Urinary bladder (tissue), 4 donors: ENCODE results near the gene ZNF462. TPM values are rescaled to one million over a fixed set of nuclear protein-coding genes. Genes with fewer than 3 reads are reported as not detected.
"Not testable (repeated sequence)": the region's sequence is repeated elsewhere in the genome, so short reads cannot be mapped to it uniquely, and the experiment has no call there.

Source experiments
- DNase-seq: peaks from one replicate; pipeline ENCODE4 v3.0.0-alpha.2; 2015; ENCODE audit errors: extremely low spot score
- H3K27ac ChIP-seq: one replicate; pipeline ENCODE4 v1.5.1; 2013; ENCODE audit warnings: low read depth, mild to moderate bottlenecking, moderate library complexity
- H3K36me3 ChIP-seq: one replicate; pipeline ENCODE4 v1.6.1; 2013; ENCODE audit warnings: mild to moderate bottlenecking, moderate library complexity; ENCODE audit not compliant: insufficient read depth
- H3K4me1 ChIP-seq: one replicate; pipeline ENCODE4 v1.6.1; 2013; ENCODE audit warnings: mild to moderate bottlenecking, moderate library complexity; ENCODE audit not compliant: insufficient read depth
- H3K4me3 ChIP-seq: one replicate; pipeline ENCODE4 v1.5.1; 2013; ENCODE audit warnings: low read depth, low read length
- WGBS: extraction: QIAGEN DNeasy Blood & Tissue Kit; methylation state at CpG from one replicate; pipeline ENCODE4 v1.1.7; 2013; 5-methylcytosine and 5-hydroxymethylcytosine counted together
- polyA plus RNA-seq: library from polyadenylated mRNA; stranded (reverse); fragments of 200-250 nt; gene quantifications from one replicate; pipeline ENCODE4 v1.2.3, GENCODE V29; 2013
- total RNA-seq: library from RNA; depleted of rRNA; stranded (reverse); fragments of >200 nt; gene quantifications from one replicate; pipeline ENCODE4 v1.2.3, GENCODE V29; 2014
- donor health status: healthy with polysubstance abuse.
- donor health status: healthy.

Gene ZNF462
- total and polyA plus RNA-seq, 2 donors = 4.4 to 40.2 TPM

- DNase-seq = no peak
- Histone ChIP-seq H3K4me3 (no peak overlapping the region), H3K36me3 (peaks cover 7% of the 10 kb centered on the region), H3K27ac (no peak overlapping the region), H3K4me1 (no peaks in the 10 kb centered on the region)
- WGBS = 94% methylated on average over 9 of the region's 9 CpGs
Observed at GRCh38 chr9:106972082-106972481, 109.1 kb downstream of the ZNF462 start.

GRCh38 chr9:106974341-106974740 is 111.4 kb downstream of the ZNF462 start:
- WGBS = 93% methylated on average over 2 of the region's 2 CpGs
- no peaks in the 10 kb centered on the region for H3K4me1 ChIP-seq
- no peak overlapping the region for H3K27ac ChIP-seq
- no peak for DNase-seq
- no peak overlapping the region for H3K4me3 ChIP-seq
- peaks cover 7% of the 10 kb centered on the region for H3K36me3 ChIP-seq

GRCh38 chr9:106976772-106977171 is 113.8 kb downstream of the ZNF462 start:
- Histone ChIP-seq H3K4me3 (no peak overlapping the region), H3K27ac (no peak overlapping the region), H3K36me3 (peaks cover 6% of the 10 kb centered on the region), H3K4me1 (no peaks in the 10 kb centered on the region)
- 95% methylated on average over 5 of the region's 5 CpGs for WGBS
- DNase-seq = no peak

GRCh38 chr9:106980551-106981101 is 117.7 kb downstream of the ZNF462 start:
- Histone ChIP-seq H3K4me3 (no peak overlapping the region), H3K27ac (no peak overlapping the region), H3K36me3 (no peaks in the 10 kb centered on the region), H3K4me1 (no peaks in the 10 kb centered on the region)
- WGBS = 80% methylated on average over 2 of the region's 2 CpGs
- DNase-seq = no peak

GRCh38 chr9:106981396-106982287 is 118.7 kb downstream of the ZNF462 start:
- H3K36me3 ChIP-seq = no peaks in the 10 kb centered on the region
- WGBS = 92% methylated on average over 10 of the region's 10 CpGs

GRCh38 chr9:106982636-106983035 is 119.7 kb downstream of the ZNF462 start:
- Histone ChIP-seq H3K4me3 (no peak overlapping the region), H3K27ac (no peak overlapping the region), H3K36me3 (no peaks in the 10 kb centered on the region), H3K4me1 (no peaks in the 10 kb centered on the region)
- WGBS = 90% methylated on average over 9 of the region's 9 CpGs
- DNase-seq = no peak

More at GRCh38 chr9:106981396-106982287, 118.7 kb downstream of the ZNF462 start:
- DNase-seq = no peak
- Histone ChIP-seq H3K4me1 (no peaks in the 10 kb centered on the region), H3K27ac (no peak overlapping the region), H3K4me3 (no peak overlapping the region)

- WGBS = 86% methylated on average over 2 of the region's 2 CpGs
- no peaks in the 10 kb centered on the region for H3K4me1 ChIP-seq
- no peak overlapping the region for H3K4me3 ChIP-seq
- no peak overlapping the region for H3K27ac ChIP-seq
- DNase-seq = no peak
- H3K36me3 ChIP-seq = peaks cover 2% of the 10 kb centered on the region
Observed at GRCh38 chr9:106983346-106983745, 120.4 kb downstream of the ZNF462 start.

- H3K4me1 ChIP-seq, H3K4me3 ChIP-seq, DNase-seq, H3K36me3 ChIP-seq, H3K27ac ChIP-seq: not testable (repeated sequence)
- 95% methylated on average over 2 of the region's 2 CpGs for WGBS
Observed at GRCh38 chr9:106989904-106990303, 126.9 kb downstream of the ZNF462 start.

GRCh38 chr9:106992186-106992585 is 129.2 kb downstream of the ZNF462 start:
- Histone ChIP-seq H3K36me3 (peaks cover 2% of the 10 kb centered on the region), H3K27ac (no peak overlapping the region), H3K4me1 (no peaks in the 10 kb centered on the region), H3K4me3 (no peak overlapping the region)
- WGBS = 96% methylated on average over 5 of the region's 5 CpGs
- no peak for DNase-seq

- 96% methylated on average over 1 of the region's 1 CpG for WGBS
- DNase-seq = no peak
- no peaks in the 10 kb centered on the region for H3K4me1 ChIP-seq
Observed at GRCh38 chr9:106993603-106994002, 130.6 kb downstream of the ZNF462 start.

GRCh38 chr9:106994463-106994862 is 131.5 kb downstream of the ZNF462 start:
- Histone ChIP-seq H3K4me1 (no peaks in the 10 kb centered on the region), H3K36me3 (no peaks in the 10 kb centered on the region), H3K27ac (no peak overlapping the region), H3K4me3 (no peak overlapping the region)
- 74% methylated on average over 4 of the region's 4 CpGs for WGBS
- no peak for DNase-seq

More at GRCh38 chr9:106993603-106994002, 130.6 kb downstream of the ZNF462 start:
- Histone ChIP-seq H3K27ac (no peak overlapping the region), H3K4me3 (no peak overlapping the region), H3K36me3 (no peaks in the 10 kb centered on the region)

GRCh38 chr9:107000218-107000617 is 137.3 kb downstream of the ZNF462 start:
- no peak overlapping the region for H3K4me3 ChIP-seq
- H3K4me1 ChIP-seq = no peaks in the 10 kb centered on the region
- DNase-seq = no peak
- 88% methylated on average over 3 of the region's 3 CpGs for WGBS
- no peak overlapping the region for H3K27ac ChIP-seq
- no peaks in the 10 kb centered on the region for H3K36me3 ChIP-seq

- WGBS = 95% methylated on average over 3 of the region's 3 CpGs
- no peaks in the 10 kb centered on the region for H3K4me1 ChIP-seq
- H3K36me3 ChIP-seq = no peaks in the 10 kb centered on the region
Observed at GRCh38 chr9:107005201-107005600, 142.2 kb downstream of the ZNF462 start.

GRCh38 chr9:107007402-107007801 is 144.4 kb downstream of the ZNF462 start:
- H3K27ac ChIP-seq = no peak overlapping the region
- 84% methylated on average over 6 of the region's 6 CpGs for WGBS
- H3K36me3 ChIP-seq = peaks cover 1% of the 10 kb centered on the region
- DNase-seq = no peak
- no peaks in the 10 kb centered on the region for H3K4me1 ChIP-seq
- no peak overlapping the region for H3K4me3 ChIP-seq

More at GRCh38 chr9:107005201-107005600, 142.2 kb downstream of the ZNF462 start:
- H3K27ac ChIP-seq = no peak overlapping the region
- DNase-seq = no peak
- H3K4me3 ChIP-seq = no peak overlapping the region
